ENCODE measurements around the gene BTBD9.

GRCh38 chr6:38400764-38401163 lies 239.0 kb downstream of the BTBD9 start:
- TF ChIP-seq, protein P1, sequence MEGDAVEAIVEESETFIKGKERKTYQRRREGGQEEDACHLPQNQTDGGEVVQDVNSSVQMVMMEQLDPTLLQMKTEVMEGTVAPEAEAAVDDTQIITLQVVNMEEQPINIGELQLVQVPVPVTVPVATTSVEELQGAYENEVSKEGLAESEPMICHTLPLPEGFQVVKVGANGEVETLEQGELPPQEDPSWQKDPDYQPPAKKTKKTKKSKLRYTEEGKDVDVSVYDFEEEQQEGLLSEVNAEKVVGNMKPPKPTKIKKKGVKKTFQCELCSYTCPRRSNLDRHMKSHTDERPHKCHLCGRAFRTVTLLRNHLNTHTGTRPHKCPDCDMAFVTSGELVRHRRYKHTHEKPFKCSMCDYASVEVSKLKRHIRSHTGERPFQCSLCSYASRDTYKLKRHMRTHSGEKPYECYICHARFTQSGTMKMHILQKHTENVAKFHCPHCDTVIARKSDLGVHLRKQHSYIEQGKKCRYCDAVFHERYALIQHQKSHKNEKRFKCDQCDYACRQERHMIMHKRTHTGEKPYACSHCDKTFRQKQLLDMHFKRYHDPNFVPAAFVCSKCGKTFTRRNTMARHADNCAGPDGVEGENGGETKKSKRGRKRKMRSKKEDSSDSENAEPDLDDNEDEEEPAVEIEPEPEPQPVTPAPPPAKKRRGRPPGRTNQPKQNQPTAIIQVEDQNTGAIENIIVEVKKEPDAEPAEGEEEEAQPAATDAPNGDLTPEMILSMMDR (IDR thresholded peaks at IDR 0.05): no peak
- TF ChIP-seq POLR2AphosphoS5 (IDR thresholded peaks at IDR 0.05): no peak
- no peak for TF ChIP-seq POLR2A (IDR thresholded peaks at IDR 0.05)
